Vagina (tissue), 2 donors: ENCODE measurements around the gene GPR17.

ENCODE experiments used
- CTCF ChIP-seq, 3 experiments: fragments of 450-650 bp in 2 of 3; fragments of 200-600 bp in 1 of 3; sonication (generic) in 1 of 3; IDR thresholded peaks; one replicate each; pipeline ENCODE4 v1.5.1; 2017 to 2019; ENCODE audit warnings: antibody characterized with exemption in 3 of 3, mild to moderate bottlenecking in 2 of 3, moderate library complexity in 2 of 3
- POLR2A ChIP-seq, 2 donors: fragments of 450-650 bp; IDR thresholded peaks; one replicate each; pipeline ENCODE4 v1.6.1; 2017; ENCODE audit warnings: antibody characterized with exemption in 2 of 2, mild to moderate bottlenecking in 2 of 2, moderate library complexity in 2 of 2
- POLR2AphosphoS5 ChIP-seq, 2 donors: sonication (generic); formaldehyde crosslinking; IDR thresholded peaks; one replicate each; pipeline ENCODE4 v1.9.0; 2017; ENCODE audit warnings: antibody characterized with exemption in 2 of 2, mild to moderate bottlenecking in 2 of 2, low read depth in 1 of 2; ENCODE audit not compliant: insufficient read depth in 1 of 2

GRCh38 chr2:127637725-127638252 lies 8.2 kb upstream of the GPR17 start:
- no peak for TF ChIP-seq CTCF (IDR thresholded peaks at IDR 0.05)
- no peak for TF ChIP-seq POLR2A (IDR thresholded peaks at IDR 0.05)
- TF ChIP-seq POLR2AphosphoS5 (IDR thresholded peaks at IDR 0.05; ENCODE audit: insufficient read depth in 1 of 2, low read depth in 1 of 2) = peak; percentile 18 to 54
